ENCODE data around the gene PALLD. TPM values are rescaled to one million over a fixed set of nuclear protein-coding genes. Genes with fewer than 3 reads are reported as not detected.

Gene PALLD
- total RNA-seq, 1 experiment from 2014 or later: 91.8 TPM

DNA sequence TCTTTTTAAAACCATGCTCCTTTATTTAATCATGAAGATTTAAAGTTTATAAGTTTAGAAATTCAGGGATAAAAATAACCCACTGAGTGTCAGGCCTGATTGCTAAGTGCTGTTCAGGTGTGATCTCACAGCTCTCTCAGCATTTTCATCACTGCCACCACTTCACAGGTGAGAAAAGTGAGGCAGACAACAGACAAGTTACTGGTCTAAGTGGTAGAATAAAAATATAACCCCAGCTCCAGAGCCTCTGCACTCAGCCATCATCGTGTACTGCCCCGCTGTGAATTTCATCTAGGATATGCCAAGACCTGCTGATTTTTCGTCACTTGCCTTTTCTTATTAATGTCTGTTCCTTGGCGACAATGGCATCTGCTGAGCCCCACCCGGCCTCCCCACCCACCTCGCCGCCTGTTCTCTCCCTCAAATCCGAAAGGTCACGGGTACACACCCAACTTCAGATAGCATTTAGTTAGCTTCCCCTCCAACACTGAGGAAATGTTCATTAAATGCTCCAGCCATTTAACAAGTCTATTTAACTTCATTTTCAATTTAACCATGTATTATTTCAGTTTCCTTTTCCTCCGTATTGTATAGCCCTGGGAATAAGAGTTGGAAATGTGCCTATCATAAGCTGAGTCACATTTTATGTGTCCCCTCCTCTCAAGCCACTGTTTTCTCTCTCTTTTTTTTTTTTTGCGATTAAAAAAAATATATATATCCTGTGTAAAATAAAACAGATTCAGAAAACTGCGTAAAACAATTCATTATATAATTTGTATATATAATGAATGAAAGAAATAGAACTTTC lies 276.7 kb downstream of the PALLD start:
- DNase-seq (ENCODE audit: extremely low read depth, low read depth): no peak

DNA sequence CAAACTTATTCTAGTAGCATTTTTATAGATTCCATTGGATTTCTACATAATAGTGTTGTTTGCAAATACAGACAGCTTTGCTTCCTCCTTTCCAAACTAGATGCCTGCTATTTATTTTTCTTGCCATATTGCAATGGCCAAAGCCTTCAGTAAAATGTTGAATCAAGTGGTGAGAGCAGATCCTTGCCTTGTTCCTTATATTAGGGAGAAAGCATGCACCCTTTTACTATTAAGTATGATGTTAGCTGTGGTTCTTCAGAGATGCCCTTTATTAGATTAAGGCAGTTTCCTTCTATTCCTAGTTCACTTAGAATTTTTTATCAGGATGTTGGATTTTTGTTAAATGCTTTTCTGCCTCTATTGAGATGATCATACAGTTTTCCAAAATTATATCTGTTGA lies 279.5 kb downstream of the PALLD start:
- no peak for DNase-seq (ENCODE audit: extremely low read depth, low read depth)

DNA sequence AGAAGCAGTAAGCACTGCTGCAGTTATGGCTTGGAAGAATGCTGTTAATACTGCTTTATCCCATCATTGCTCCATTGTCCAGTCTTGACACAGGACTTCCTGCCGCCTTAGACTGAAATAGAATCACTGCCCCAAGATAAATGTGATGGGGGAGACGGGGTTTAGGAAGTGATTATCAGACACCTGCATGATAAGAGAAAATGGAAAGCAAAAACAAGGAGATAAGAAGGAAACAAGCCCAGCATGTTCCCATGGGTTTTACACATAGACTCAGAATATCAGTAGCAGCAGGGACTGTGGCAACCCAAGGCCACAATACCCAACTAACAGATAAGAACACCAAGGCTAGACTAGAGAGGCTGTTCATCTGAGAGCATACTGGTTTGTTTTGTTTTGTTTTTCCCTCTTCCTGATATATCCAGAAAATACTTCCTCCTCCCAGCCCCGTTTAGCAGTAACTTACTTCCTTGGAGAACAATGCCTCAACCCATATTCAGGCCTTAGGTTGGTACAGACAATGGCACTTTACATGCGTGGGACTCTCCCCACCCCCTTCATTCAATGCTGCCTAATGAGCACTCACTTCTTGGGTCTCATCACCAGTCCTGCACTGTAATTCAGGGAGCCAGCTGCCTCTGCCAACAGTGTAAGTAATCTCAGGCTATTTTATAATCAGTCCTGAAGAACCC lies 280.6 kb downstream of the PALLD start:
- DNase-seq (ENCODE audit: extremely low read depth, low read depth): no peak

DNA sequence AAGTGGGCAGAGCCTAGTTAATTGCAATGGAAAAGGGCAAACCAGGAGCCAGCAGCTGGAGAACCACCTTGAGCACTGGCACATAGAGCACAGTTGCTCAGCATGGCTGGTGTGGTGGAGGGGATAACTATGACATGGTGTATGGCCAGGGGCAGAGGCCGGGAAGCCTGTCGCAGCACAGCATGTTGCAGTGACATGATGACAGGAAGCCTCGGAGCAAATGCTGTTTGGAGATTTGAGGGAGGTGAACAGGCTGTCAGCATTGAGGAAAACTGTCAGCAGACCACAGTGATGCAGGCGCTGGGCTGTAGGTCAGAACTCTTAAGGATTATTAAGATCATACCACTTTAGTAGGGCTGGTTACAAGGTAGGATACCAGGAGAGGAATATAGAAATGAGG lies 284.5 kb downstream of the PALLD start:
- no peak for DNase-seq (ENCODE audit: extremely low read depth, low read depth)

DNA sequence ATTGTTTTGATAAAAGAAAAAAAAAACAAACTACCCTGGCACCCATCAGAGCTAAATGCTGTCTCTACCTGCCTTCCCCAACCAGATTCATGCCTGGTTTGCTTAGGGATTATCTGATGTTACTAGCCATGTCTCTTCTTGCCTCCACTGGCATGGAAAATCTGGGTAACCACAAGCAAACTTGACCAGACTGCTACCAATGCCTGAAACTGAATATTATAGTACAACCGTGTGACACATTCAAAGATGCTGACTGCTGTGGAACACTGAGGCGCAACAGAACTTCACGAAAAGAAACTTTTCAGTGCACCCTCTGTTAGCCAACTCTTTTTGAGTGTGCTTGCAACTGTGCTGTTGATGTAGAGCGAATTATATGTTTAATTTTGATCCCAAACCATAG lies 285.1 kb downstream of the PALLD start:
- DNase-seq (ENCODE audit: extremely low read depth, low read depth): no peak

DNA sequence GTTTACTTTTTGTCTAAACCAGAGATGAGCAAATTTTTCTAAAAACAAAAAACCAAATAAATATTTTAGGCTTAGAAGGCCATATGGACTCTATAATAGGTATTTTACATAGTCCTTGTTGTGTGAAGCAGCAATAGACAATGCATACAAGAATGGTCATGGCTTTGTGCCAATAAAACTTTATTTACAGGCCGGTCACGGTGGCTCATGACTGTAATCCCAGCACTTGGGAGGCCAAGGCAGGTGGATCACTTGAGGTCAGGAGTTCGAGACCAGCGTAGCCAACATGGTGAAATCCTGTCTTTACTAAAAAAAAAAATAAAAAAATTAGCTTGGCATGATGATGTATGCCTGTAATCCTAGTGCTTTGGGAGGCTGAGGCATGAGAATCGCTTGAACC lies 285.6 kb downstream of the PALLD start:
- no peak for DNase-seq (ENCODE audit: extremely low read depth, low read depth)

DNA sequence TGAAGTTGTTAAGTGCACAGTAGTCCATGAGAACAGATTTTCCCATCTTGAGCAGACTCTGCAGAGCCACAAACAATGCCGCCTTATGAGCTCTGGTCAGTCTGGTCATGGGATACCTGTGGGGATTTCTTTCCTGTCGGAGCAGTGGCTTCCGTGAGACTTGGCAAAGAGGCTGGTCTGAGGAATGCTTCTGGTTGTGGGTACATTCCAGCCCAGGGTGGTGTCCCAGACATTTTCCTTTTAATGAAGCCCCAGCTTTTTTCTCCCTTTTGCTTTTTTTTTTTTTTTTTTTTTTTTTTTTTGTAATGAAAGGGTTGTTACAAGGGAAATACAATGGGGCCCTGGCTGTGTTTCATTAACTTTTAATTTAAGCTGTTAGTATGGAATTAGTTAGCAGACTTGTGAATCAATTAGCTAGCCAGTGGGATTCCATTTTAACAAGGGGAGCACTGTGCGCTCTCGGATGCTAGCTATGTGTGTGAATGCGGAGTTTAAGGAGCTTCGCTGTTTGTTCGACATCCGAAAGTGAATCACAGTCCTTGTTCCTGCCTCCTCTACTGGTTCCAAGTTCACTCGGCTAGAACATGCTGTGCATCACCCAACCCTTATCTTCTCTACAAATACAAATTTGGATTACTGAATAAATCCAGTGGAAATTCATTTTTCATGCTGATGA lies 288.1 kb downstream of the PALLD start:
- DNase-seq (ENCODE audit: extremely low read depth, low read depth): no peak

DNA sequence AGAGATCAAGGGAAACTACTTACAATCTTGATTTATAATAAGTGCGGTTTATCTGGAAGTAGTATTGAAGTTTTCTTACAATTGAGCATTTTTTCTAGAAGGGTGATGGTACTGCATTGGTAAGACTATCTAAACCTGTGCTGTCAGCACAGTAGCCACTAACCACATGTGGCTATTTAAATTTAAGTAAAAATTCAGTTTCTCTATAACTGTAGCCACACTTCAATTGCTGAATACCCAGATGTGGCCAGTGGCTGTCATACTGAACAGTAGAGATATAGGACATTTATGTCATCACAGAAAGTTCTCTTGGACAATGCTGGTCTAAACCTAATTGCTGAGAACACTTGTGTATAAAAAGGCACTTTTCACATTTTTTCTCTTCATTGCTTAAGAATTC lies 290.5 kb downstream of the PALLD start:
- DNase-seq (ENCODE audit: extremely low read depth, low read depth): no peak

DNA sequence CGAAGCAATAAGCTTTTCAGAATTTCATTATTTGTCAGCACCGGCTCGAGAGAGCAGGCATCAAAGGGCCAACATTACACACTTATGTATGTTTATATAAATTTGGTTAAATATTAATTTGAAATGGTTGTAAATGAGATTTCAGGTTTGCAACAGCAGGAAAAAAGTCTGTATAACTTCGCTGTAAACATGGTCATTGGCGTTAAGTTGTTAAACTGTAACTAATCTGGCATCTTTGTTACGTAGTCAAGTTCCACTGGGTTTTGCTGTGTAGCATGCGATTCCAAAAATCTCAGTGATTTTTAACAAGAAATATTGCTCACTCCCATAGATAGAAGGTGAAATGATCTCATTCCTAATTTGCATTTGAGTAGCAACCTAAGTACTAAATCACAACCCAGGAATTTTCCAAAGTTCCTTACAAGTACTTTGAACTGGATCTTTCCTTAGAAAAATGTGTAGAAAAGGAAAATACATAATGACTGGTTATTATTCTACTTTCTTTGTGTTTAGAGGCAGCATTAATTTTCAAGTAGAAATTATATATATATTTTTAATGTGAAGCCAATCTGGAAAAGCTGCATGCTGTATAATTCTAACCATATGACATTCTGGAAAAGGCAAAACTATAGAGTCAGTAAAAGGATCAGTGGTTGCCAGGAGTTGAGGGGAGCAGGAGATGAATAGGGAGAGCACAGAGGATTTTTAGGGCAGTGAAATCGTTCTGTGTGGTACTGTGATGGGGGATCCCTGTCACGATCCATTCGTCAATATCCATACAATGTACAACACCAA lies 291.1 kb downstream of the PALLD start:
- no peak for DNase-seq (ENCODE audit: extremely low read depth, low read depth)

DNA sequence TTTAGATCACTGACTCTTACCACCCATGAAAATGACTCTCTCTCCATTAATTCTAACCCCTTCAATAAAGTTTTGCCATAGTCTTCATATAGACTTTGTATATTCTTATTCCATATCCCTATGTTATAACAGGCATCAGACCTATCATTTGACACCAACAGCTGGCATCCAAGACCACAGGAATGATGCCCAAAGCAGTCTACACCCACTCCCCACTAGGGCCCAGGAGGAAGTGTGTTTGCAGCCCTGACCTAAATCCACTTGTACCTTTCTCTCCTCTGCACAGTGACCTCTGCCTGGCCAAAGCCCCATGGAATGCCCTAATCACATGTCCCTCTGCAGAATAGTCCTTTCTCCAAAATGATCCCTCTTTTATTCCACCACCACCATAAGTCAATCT lies 294.0 kb downstream of the PALLD start:
- no peak for DNase-seq (ENCODE audit: extremely low read depth, low read depth)

DNA sequence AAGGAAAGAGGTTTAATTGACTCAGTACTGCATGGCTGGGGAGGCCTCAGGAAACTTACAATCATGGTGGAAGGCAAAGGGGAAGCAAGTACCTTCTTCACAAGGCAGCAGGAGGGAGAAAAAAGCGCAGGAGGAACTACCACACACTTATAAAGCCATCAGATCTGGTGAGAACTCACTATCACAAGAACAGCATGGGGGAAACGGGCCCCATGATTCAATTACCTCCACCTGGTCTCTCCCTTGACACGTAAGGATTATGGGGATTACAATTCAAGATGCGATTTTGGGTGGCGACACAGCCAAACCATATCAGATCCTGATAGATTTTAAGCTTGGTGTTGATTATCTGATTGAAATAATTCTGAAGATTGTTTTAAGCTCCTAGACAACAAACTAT lies 294.5 kb downstream of the PALLD start:
- DNase-seq (ENCODE audit: extremely low read depth, low read depth): no peak

DNA sequence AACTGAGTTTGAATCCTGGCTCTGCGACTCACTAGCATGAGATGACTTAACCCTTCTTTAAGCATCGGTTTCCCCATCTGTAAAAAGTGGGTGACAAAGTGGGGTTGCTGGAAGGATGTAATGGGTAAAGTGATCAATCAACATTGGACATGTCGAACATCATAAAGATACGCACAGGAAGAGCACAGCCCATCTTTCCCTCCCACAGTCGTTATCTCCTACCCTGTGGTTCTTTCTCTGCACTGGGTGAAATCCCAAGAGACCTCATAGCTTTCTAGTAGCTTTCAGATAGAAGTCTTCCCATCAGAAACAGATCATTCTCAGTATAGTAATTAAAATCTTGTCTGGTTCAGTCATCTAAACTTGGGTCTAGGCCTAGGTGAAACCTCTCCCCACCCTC lies 296.7 kb downstream of the PALLD start:
- DNase-seq (ENCODE audit: extremely low read depth, low read depth): no peak

DNA sequence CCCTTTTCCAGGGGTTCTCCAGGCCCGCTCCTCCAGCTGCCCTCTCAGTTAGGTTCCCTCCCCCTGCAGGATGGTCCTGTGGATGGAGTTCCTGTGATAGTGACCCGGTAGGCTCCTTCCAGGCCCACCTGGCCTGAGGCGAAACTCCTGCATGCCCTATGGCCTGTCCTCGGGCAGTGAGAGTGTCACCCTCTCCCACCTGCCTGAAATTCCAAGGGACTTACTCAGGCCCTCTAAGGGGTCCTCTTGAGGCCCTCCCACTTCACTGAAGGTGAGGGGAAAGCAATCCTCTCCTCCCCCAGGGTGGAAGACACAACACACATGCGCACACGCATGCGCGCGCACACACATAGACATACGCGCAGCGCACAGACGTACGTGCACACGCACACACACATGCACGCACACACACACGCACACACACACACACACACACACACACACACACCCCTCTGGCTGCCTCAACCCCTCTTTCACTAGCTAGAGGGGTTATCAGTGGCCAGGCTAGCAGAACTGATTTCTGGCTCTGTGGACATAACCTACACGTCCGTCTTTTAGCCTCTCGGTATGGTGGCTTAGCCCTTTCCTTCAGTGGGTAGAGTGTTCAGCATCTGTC lies 297.3 kb downstream of the PALLD start:
- DNase-seq (ENCODE audit: extremely low read depth, low read depth): no peak

DNA sequence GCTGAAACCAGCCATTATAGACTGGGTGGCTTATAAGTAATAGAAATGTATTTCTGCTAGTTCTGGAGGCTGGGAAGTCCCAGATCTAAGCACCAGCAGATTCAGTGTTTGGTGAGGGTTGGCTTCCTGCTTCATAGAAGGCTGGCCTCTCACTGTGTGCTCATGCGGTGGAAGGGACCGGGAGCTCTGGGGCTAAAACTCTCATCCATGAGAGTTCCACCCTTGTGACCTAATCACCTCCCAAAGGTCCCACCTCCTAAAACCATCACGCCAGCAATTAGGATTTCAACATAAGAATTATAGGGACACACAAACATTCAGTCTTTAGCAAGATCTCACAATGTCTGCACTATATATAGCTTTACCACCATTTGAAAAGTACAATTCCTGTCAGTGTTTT lies 298.0 kb downstream of the PALLD start:
- no peak for DNase-seq (ENCODE audit: extremely low read depth, low read depth)

DNA sequence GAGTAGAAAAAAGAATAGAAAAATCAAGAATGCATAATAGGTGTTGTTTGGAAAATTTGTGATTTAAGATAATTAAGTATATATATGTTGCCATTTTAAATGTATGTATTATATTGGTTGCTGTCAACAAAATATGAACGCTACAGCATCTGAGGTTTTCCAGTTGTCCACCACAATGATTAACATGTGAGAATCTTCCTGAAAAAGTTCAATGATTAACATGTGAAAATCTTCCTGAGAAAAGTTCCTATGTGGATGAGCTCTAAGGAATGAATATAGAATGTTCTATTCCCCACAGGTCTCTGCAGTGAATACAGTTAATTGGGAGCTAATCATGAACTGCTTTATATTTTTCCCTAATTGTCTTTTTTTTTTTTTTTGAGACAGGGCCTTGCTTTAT lies 298.5 kb downstream of the PALLD start:
- no peak for DNase-seq (ENCODE audit: extremely low read depth, low read depth)

DNA sequence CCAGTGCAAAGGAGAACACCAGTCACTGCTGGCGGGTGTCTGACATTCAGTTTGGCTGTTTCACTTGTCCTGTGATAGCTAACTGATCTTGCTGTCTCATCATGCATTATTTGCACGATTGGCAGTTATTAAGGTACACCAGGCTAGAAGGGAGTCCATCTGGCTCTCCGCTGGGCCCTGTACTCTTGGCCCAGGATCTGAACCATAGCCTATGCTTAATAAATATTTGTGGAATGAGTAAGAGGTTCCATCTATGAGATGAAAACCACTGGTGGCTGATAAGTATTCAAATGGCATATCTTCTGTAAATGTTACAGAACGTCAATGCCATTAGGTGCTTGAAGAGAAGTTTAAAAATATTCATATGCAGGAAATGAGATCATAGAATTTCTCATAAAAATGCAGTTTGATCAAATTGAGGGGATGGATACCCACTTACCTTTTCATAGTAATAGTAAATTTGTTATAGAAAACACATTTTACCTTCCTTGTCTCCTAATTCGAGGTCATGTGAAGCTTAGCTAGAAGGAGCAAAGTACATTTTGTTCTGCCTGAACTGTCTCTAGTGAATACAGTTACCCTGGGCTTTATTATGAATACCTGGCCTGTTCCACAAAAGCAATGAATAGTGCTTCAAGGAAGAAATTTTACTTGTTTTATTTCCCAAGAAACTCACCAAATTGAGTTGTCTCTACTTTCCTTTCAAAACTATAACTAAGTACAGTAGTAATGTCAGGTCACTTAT lies 299.7 kb downstream of the PALLD start:
- peak; percentile 14 for DNase-seq (ENCODE audit: extremely low read depth, low read depth)

DNA sequence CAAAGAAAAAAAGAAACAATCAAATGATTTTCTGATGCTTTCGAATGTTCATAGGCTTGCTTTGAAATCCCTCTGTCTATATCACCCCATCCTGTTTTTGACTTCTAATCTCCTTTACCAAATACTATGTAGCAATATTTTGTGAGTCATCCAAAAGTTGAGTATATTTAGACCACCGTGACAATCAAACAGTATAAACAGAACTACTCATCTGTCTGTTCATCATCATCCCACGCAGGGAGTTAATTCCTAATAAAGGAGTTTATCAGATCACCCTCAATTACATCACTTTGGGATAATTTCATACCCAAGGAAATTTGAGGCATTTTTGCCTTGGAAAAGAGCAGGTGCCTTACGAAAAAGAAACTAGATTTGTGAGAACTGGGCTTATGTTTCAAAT lies 300.3 kb downstream of the PALLD start:
- DNase-seq (ENCODE audit: extremely low read depth, low read depth): no peak

DNA sequence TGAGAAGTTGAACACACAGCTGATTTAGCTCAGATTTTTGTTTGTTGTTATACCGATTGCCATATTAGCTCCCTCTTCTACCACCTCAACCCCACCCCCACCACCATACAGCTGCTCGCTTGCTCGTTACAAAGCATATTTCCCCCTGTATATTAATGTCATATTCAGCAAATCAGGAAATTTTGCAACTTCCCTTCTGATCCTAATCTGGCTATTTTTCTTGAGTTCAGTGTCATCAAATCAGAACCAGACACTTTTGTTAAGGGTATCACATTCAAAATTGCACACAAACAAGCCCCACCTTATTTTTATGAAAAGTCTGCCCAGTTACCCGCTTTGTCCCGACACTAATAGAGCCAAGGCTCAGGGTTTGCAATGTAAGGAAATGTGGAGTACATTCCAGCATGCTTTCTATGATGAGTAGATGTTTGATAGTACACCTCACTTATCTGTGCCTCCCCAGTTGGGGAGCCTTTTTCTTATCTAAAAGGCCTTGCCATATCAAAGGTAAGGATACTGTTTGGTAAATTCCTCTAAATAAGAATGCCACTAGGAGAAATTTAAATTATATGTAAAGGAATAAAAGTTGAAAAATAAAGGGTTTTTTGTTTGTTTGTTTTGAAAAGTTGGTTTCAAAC lies 301.0 kb downstream of the PALLD start:
- DNase-seq (ENCODE audit: extremely low read depth, low read depth): no peak

DNA sequence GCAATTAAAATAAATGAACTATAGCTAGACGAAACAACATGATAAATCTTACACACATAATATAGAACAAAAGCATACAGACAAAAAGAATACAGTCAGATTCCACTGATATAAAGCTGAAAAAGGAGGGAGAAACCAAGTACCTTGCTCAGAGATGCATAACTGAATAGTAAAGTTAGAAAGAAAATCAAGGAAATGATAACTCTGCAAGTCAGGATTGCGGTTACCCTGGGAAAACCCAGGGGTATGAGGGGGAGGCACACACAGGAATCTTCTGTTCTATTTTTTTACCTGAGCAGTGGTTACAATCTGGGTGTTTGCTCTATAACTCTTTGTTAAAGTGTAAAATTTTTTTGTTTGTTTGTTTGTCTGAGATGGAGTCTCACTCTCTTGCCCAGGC lies 304.1 kb downstream of the PALLD start:
- no peak for DNase-seq (ENCODE audit: extremely low read depth, low read depth)

Data from NCI-H460 (cell line).